SK-N-SH treated with all-trans-retinoic acid at 6 μM for 48 hours (cell line): ENCODE measurements around the gene USP6NL.

ENCODE experiments used
- BACH2 ChIP-seq: fragments of 250-450 bp; sonication (Bioruptor Pico); IDR thresholded peaks from 2 replicates; pipeline ENCODE4 v1.9.0; 2021; ENCODE audit warnings: mild to moderate bottlenecking, borderline replicate concordance
- CREB5 ChIP-seq: fragments of 250-450 bp; sonication (Bioruptor Pico); IDR thresholded peaks from 2 replicates; pipeline ENCODE4 v1.5.1; 2020; ENCODE audit warnings: low read depth, mild to moderate bottlenecking, moderate library complexity
- CSDC2 ChIP-seq: fragments of 250-450 bp; sonication (Bioruptor Pico); IDR thresholded peaks from 2 replicates; pipeline ENCODE4 v1.5.0; 2020; ENCODE audit warnings: mild to moderate bottlenecking, moderate library complexity
- CSRNP3 ChIP-seq: fragments of 250-450 bp; sonication (Bioruptor Pico); IDR thresholded peaks from 2 replicates; pipeline ENCODE4 v1.5.1; 2021; ENCODE audit warnings: mild to moderate bottlenecking, moderate library complexity
- ESRRG ChIP-seq: fragments of 250-450 bp; sonication (Bioruptor Pico); IDR thresholded peaks from 2 replicates; pipeline ENCODE4 v1.6.1; 2021; ENCODE audit warnings: mild to moderate bottlenecking
- OSR1 ChIP-seq: fragments of 250-450 bp; sonication (Bioruptor Pico); IDR thresholded peaks from 2 replicates; pipeline ENCODE4 v1.8.0; 2022; ENCODE audit warnings: moderate library complexity, mild to moderate bottlenecking, inconsistent platforms
- PATZ1 ChIP-seq: fragments of 250-450 bp; sonication (Bioruptor Pico); IDR thresholded peaks from 2 replicates; pipeline ENCODE4 v1.8.0; 2020; ENCODE audit warnings: mild to moderate bottlenecking, moderate library complexity, borderline replicate concordance
- POU6F1 ChIP-seq: fragments of 250-450 bp; sonication (Bioruptor Pico); IDR thresholded peaks from 2 replicates; pipeline ENCODE4 v1.8.0; 2021; ENCODE audit warnings: low read depth, mild to moderate bottlenecking, moderate library complexity, borderline replicate concordance
- RARB ChIP-seq: fragments of 250-450 bp; sonication (Bioruptor Pico); IDR thresholded peaks from 2 replicates; pipeline ENCODE4 v1.8.0; 2021; ENCODE audit warnings: mild to moderate bottlenecking, moderate library complexity
- TOX ChIP-seq: fragments of 250-450 bp; sonication (Bioruptor Pico); IDR thresholded peaks from 2 replicates; pipeline ENCODE4 v1.8.0; 2021; ENCODE audit warnings: mild to moderate bottlenecking, moderate library complexity, borderline replicate concordance
- TSHZ2 ChIP-seq: fragments of 250-450 bp; sonication (Bioruptor Pico); IDR thresholded peaks from 2 replicates; pipeline ENCODE4 v1.5.0; 2020; ENCODE audit warnings: mild to moderate bottlenecking, moderate library complexity
- ZNF70 ChIP-seq: fragments of 450-650 bp; formaldehyde crosslinking; IDR thresholded peaks from 2 replicates; pipeline ENCODE4 v1.5.0; 2020; ENCODE audit warnings: mild to moderate bottlenecking, moderate library complexity

DNA sequence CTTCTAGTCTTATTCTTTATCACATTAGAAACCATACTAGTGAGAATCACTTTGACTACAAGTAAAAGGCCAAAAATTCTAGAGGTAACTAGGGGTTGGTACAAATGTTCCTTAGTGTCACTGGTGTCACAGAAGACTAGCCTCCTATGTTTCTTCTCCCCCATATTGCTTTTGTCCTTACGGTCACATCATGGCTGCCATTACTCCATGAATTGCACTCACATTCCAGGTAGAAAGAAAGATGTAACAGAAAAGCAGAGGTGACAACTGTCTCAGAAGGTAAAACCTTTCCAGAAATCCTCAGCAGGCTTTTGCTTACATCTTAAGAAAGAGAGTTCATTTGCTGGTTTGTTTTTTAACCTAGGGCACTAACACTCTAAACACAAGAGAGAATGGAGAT is 42.9 kb downstream of the USP6NL start:
- TF ChIP-seq OSR1 (CRISPR knock-in tag), result no peak
- no peak for TF ChIP-seq PATZ1 (CRISPR knock-in tag)
- TF ChIP-seq RARB (CRISPR knock-in tag), result no peak
- TF ChIP-seq ZNF70 (CRISPR knock-in tag), result no peak
- TF ChIP-seq CREB5 (CRISPR knock-in tag), result no peak
- TF ChIP-seq ESRRG (CRISPR knock-in tag), result no peak
- TF ChIP-seq CSDC2 (CRISPR knock-in tag), result no peak
- TF ChIP-seq TOX, result no peak
- no peak for TF ChIP-seq BACH2
- no peak for TF ChIP-seq CSRNP3 (CRISPR knock-in tag)
- TF ChIP-seq POU6F1 (CRISPR knock-in tag), result no peak
- TF ChIP-seq TSHZ2, result no peak
